WTC11 (cell line): ENCODE results near the gene CD2BP2.
"Not testable (repeated sequence)": the region's sequence is repeated elsewhere in the genome, so short reads cannot be mapped to it uniquely, and the experiment has no call there.

Source experiments
- CREB1 ChIP-seq: sonication (generic); formaldehyde crosslinking; IDR thresholded peaks from 2 replicates; pipeline ENCODE4 v1.8.0; 2023; ENCODE audit warnings: mild to moderate bottlenecking, missing genetic modification reagents
- CTCF ChIP-seq: fragments of 200-600 bp; IDR thresholded peaks from 2 replicates; pipeline ENCODE4 v1.8.0; 2022; ENCODE audit warnings: antibody characterized with exemption
- NR3C1 ChIP-seq: sonication (generic); formaldehyde crosslinking; conservative IDR thresholded peaks from 2 replicates; pipeline ENCODE4 v1.8.1; 2023; ENCODE audit warnings: low read depth, mild to moderate bottlenecking, missing genetic modification reagents
- RORB ChIP-seq: fragments of 250-450 bp; sonication (Bioruptor Pico); IDR thresholded peaks from 2 replicates; pipeline ENCODE4 v1.9.0; 2021; ENCODE audit warnings: mild to moderate bottlenecking
- TCF7 ChIP-seq: sonication (generic); formaldehyde crosslinking; IDR thresholded peaks from 2 replicates; pipeline ENCODE4 v1.8.0; 2022; ENCODE audit warnings: mild to moderate bottlenecking, low read depth, missing genetic modification reagents, moderate library complexity
- TEAD1 ChIP-seq: sonication (generic); formaldehyde crosslinking; IDR thresholded peaks from 2 replicates; pipeline ENCODE4 v1.8.0; 2022; ENCODE audit warnings: mild to moderate bottlenecking, missing genetic modification reagents
- TP53 ChIP-seq: sonication (generic); formaldehyde crosslinking; IDR thresholded peaks from 2 replicates; pipeline ENCODE4 v1.8.1; 2023; ENCODE audit warnings: mild to moderate bottlenecking, missing genetic modification reagents

DNA sequence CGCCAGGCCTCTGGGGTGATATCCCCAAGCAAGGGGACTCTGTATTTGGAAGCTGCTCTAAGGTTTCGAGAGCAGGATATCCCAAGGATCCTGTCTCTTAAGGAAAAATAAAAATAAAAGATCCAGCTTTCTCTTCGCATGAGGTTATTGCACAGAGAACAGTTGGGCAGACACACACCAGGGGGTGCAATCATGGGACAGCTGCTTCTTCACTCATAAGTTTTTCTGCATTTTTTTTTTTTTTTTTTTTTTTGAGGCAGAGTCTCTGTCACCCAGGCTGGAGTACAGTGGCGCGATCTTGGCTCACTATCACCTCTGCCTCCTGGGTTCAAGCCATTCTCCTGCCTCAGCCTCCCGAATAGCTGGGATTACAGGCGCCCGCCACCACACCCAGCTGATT lies 13.1 kb downstream of the CD2BP2 start:
- TF ChIP-seq RORB (CRISPR knock-in tag); CTCF; NR3C1 (CRISPR knock-in tag); TCF7 (CRISPR knock-in tag); TEAD1; TP53 (CRISPR knock-in tag); CREB1 (CRISPR knock-in tag): not testable (repeated sequence)
